ENCODE results near the gene EIF4E2.

Gene EIF4E2

GRCh38 chr2:232611061-232611460 is 60.6 kb downstream of the EIF4E2 start:
- TF ChIP-seq, protein P1, sequence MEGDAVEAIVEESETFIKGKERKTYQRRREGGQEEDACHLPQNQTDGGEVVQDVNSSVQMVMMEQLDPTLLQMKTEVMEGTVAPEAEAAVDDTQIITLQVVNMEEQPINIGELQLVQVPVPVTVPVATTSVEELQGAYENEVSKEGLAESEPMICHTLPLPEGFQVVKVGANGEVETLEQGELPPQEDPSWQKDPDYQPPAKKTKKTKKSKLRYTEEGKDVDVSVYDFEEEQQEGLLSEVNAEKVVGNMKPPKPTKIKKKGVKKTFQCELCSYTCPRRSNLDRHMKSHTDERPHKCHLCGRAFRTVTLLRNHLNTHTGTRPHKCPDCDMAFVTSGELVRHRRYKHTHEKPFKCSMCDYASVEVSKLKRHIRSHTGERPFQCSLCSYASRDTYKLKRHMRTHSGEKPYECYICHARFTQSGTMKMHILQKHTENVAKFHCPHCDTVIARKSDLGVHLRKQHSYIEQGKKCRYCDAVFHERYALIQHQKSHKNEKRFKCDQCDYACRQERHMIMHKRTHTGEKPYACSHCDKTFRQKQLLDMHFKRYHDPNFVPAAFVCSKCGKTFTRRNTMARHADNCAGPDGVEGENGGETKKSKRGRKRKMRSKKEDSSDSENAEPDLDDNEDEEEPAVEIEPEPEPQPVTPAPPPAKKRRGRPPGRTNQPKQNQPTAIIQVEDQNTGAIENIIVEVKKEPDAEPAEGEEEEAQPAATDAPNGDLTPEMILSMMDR (IDR thresholded peaks at IDR 0.05): no peak
- Histone ChIP-seq H3K27me3 (ENCODE audit: control insufficient read depth, insufficient read depth, low read length) (no peaks in the 10 kb centered on the region), H3K9ac (no peak overlapping the region), H2AFZ (no peak overlapping the region), H3K27ac (no peak overlapping the region), H3K9me3 (ENCODE audit: control insufficient read depth, low read length) (no peaks in the 10 kb centered on the region), H3K4me3 (ENCODE audit: low read depth, low read length) (no peak overlapping the region), H3K4me2 (ENCODE audit: low read length) (no peak overlapping the region), H3K4me1 (no peaks in the 10 kb centered on the region), H3K79me2 (no peaks in the 10 kb centered on the region), H3K36me3 (ENCODE audit: control insufficient read depth, insufficient read depth, low read length) (no peaks in the 10 kb centered on the region)

DNA sequence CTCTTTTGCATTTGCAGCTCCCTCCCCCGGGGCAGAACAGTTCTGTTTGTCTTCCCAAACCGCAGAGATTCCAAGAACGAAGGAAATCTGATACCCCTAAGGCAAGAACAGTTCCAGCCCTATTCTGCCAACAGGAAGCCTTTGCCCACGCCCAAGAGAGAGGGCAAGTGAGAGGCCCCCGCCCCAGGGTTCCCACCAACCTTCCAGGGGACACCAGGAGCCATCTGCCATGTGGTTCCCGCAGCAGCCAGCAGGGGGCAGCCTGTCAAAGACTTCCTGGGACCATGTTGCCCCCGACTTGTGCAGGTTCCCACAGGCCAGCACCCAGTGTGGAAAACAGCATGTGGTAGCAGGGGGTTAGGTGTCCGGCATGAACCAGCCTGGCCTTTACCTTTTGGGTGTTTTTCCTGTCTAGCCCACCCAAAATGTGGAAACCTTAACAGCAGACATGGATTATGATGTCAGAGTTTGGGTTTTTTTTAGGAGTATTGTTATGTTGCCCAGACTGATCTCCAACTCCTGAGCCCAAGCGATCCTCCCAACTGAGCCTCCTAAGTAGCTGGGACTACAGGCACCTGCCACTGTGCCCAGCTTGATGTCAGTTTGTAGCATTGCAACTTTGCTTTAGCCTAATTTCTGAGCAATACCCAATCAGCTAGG is 61.2 kb downstream of the EIF4E2 start:
- TF ChIP-seq, protein P1 (IDR thresholded peaks at IDR 0.05): peak; percentile 76
- no peaks in the 10 kb centered on the region for H3K4me1 ChIP-seq
- no peaks in the 10 kb centered on the region for H3K27me3 ChIP-seq (ENCODE audit: control insufficient read depth, insufficient read depth, low read length)
- no peak overlapping the region for H3K4me2 ChIP-seq (ENCODE audit: low read length)
- no peak overlapping the region for H2AFZ ChIP-seq
- H3K4me3 ChIP-seq (ENCODE audit: low read depth, low read length): no peak overlapping the region
- no peak overlapping the region for H3K27ac ChIP-seq
- H3K9ac ChIP-seq: no peak overlapping the region
- H3K79me2 ChIP-seq: no peaks in the 10 kb centered on the region
- H3K9me3 ChIP-seq (ENCODE audit: control insufficient read depth, low read length): no peaks in the 10 kb centered on the region
- no peaks in the 10 kb centered on the region for H3K36me3 ChIP-seq (ENCODE audit: control insufficient read depth, insufficient read depth, low read length)

GRCh38 chr2:232613538-232614134 is 63.1 kb downstream of the EIF4E2 start:
- Histone ChIP-seq H3K27ac (no peak overlapping the region), H3K9me3 (ENCODE audit: control insufficient read depth, low read length) (no peaks in the 10 kb centered on the region), H3K36me3 (ENCODE audit: control insufficient read depth, insufficient read depth, low read length) (no peaks in the 10 kb centered on the region), H3K9ac (no peak overlapping the region), H3K4me1 (no peaks in the 10 kb centered on the region), H3K4me2 (ENCODE audit: low read length) (no peak overlapping the region), H3K4me3 (ENCODE audit: low read depth, low read length) (no peak overlapping the region), H3K27me3 (ENCODE audit: control insufficient read depth, insufficient read depth, low read length) (no peaks in the 10 kb centered on the region), H3K79me2 (no peaks in the 10 kb centered on the region), H2AFZ (no peak overlapping the region)
- TF ChIP-seq, protein P1 (IDR thresholded peaks at IDR 0.05): no peak

- no peaks in the 10 kb centered on the region for H3K27me3 ChIP-seq (ENCODE audit: control insufficient read depth, insufficient read depth, low read length)
- H3K4me2 ChIP-seq (ENCODE audit: low read length): no peak overlapping the region
- no peak overlapping the region for H2AFZ ChIP-seq
- no peaks in the 10 kb centered on the region for H3K36me3 ChIP-seq (ENCODE audit: control insufficient read depth, insufficient read depth, low read length)
- no peak overlapping the region for H3K9ac ChIP-seq
- no peaks in the 10 kb centered on the region for H3K79me2 ChIP-seq
- H3K9me3 ChIP-seq (ENCODE audit: control insufficient read depth, low read length): no peaks in the 10 kb centered on the region
- H3K4me3 ChIP-seq (ENCODE audit: low read depth, low read length): no peak overlapping the region
- no peaks in the 10 kb centered on the region for H3K4me1 ChIP-seq
- H3K27ac ChIP-seq: no peak overlapping the region
- TF ChIP-seq, protein P1 (IDR thresholded peaks at IDR 0.05): no peak
Measured at GRCh38 chr2:232615339-232615738, 64.8 kb downstream of the EIF4E2 start.

Measured in parathyroid adenoma (tissue), 2 donors.